ENCODE data around the gene OGFOD1.

Gene OGFOD1

DNA sequence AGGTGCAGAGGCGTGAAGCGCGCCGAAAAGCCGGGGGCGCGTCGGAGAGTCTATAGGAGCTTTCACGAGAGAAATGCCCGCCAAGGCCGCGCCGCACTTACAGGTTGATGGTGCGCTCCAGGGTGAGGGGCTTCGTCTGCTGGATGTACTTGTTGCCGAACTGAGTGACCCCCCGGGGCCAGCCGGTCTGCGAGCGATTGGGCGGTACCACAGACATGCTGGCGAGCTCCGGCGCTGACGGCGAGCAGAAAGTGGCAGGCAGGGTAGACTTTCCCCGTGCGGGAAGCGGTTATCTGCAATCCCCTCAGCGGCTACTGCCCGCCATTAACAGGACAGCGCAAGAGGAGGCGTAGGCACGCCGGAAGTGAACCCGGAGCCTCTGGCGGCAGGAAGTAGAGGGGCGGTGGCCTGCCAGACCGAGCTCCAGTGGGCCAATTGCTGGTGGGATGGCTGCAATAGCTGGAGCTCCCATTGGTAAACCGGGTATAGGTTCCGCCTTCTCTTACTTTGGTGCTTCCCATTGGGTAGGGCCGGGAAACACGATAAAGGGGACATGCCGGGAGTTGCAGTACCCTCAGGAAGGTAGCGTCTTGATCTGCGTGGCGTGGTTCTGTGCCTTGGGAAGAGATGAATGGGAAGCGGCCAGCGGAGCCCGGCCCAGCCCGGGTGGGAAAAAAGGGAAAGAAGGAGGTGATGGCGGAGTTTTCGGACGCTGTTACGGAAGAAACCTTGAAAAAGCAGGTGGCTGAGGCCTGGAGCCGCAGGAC is at the start of gene OGFOD1, which contains the start of gene NUDT21:
Gene OGFOD1, plus strand, starts transcription at position 569 of the 767 bp plus-strand sequence. Its CDS starts 59 bp downstream, at position 628.
Gene NUDT21, minus strand, starts transcription at position 347 of the 767 bp plus-strand sequence. Its CDS starts 130 bp downstream, at position 217.
- DNase-seq (ENCODE audit: low read depth), result peak; percentile 87

DNA sequence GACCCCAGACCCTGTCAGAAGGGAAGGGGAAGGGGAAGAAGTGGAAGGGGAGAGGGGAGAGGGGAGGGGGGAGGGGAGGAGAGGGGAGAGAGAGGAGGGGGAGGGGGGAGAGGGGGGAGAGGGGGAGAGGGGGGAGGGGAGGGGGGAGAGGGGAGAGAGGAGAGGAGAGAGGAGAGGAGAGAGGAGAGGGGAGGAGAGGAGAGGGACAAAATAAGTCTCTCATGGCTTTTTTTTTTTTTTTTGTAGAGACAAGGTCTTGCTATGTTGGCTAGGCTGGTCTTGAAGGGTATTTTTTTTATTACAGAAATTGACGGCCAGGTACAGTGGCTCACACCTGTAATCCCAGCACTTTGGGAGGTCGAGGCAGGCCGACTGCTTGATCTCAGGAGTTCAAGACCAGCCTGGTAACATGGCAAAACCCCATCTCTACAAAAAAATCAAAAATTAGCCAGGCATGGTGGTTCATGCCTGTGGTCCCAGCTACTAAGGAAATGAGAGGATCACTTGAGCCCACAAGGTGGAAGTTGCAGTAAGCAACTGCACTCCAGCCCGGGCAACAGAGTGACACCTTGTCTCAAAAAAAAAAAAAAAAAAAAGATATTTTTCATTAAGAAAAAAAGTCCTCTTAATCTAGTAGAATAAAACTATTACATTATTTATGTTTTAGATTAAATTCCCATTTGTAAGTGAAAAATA is 45.2 kb upstream of the OGFOD1 start:
- DNase-seq (ENCODE audit: low read depth), result no peak

- DNase-seq (ENCODE audit: low read depth), result no peak
Observed at GRCh38 chr16:56408379-56409098, 42.8 kb upstream of the OGFOD1 start.

DNA sequence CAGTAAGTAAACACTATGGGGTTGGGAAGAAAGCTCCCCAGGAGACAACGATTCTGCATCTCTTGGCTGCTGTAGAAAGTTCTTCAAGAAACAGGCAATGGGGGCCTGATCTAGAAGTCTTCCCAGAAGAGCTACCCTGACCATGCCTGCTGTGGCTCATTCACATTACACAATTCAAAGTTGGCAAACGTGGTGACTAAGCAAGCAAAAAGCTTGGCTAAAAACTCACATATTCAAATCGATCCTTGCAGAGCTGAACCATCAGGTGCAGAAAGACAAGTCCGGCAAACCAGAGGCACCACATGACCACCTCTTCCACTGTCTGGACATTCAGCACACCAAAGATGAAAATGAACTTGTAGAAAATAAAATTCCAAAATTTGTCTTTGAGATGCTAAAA is 42.2 kb upstream of the OGFOD1 start:
- DNase-seq (ENCODE audit: low read depth), result no peak

DNA sequence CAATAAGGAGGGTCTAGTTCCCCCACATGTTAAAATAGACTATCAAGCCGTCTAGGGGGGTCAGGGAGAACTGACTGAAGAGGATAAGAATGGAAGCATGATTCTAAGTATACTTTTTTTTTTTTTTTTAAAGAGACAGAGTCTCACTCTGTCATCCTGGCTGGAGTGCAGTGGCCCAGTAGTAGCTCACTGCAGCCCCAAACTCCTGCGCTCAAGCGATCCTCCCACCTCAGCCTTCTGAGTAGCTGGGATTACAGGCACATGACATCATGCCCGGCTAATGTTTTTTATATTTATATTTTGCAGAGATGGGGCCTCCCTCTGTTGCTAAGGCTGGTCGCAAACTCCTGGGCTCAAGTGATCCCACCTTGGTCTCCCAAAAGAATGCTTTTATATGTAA is 40.2 kb upstream of the OGFOD1 start:
- DNase-seq (ENCODE audit: low read depth), result no peak

- no peak for DNase-seq (ENCODE audit: low read depth)
Observed at GRCh38 chr16:56411624-56412023, 39.7 kb upstream of the OGFOD1 start.

DNA sequence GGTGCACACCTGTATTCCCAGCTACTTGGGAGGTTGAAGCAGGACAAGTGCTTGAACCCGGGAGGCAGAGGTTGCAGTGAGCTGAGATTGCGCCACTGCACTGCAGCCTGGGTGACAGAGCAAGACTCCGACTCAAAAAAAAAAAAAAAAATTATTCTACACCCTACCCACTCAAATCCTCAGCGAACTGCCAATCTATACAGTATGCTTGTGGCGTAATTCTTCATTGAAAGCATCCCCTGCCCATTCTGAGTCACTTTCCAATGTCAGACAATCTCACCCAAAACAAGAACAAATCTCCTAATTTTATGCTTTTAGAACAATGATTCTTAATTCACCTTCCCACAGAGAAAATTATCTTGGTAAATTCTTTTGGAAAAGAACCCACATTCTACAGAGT is 38.0 kb upstream of the OGFOD1 start:
- no peak for DNase-seq (ENCODE audit: low read depth)

DNA sequence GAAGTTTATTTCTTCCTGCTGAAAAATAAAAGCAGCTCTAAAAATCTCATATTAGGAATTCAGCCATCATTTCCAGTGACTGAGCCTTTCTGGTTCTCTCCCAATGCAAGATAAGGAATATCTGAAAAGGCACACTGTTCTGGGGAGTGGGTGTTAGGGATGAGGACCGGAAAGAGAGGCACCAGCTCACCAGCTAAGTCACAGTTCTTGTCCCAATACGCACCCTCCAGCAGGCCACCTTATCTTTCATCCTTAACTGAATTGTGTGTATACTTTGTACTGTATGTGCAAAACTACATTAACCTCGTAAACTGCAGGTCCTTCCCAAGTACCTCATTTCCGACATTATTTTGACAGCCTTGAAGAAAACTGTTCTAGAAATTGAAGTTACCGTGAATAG is 37.0 kb upstream of the OGFOD1 start:
- no peak for DNase-seq (ENCODE audit: low read depth)

DNA sequence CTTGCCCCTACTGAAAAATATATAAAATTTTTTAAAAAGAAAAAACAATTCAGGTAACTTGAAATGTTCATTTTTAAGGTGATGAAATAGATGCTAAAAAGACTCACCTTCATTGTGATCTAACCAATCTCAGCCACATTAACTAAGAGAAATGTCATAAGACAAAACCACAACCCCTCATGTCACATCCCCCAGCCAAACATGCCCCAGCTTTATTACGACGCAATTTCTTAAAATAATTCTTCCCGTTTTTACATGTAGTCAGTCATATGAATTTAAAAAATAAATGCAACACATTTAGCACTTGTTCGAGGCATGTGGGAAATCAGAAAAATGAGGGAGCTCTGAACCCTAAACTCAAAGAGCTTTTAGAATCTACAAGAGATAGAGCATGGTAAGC is 35.5 kb upstream of the OGFOD1 start:
- DNase-seq (ENCODE audit: low read depth), result no peak

- DNase-seq (ENCODE audit: low read depth), result no peak
Observed at GRCh38 chr16:56417138-56417537, 34.2 kb upstream of the OGFOD1 start.

DNA sequence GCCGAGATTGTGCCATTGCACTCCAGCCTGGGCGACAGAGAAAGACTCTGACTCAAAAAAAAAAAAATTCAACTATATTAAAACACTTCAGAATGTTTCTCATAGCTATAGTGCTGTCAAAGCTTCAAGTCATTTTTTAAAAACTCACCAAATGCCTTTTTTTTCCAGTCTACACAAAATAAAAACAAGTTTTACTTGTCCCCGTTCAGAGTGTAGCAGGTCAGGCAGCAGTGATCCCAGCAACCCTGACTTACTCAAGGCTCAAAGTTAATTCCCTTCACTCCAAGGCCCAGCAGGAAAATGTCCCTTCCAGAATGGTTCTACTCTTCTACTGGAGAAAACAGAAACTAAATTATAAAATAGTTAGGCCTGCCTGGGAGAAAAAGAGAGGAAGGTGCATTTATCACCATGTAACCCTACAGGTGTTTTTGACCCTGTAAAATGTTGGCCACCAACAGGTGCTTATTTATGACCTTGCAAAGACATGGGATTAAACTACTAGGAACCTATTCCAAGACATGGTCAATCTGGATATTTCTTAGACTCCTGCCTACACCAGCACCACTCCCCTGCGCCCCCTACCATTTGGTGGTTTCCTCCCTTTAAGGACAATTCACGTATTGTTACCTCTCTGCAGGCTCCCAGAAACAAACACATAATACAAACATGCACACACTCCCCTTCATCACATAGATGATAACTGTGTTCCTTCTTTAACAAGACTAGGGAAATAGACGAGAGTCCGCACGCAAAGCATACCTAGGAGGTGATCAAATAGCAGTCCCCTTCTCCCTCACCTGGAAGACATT is 31.4 kb upstream of the OGFOD1 start:
- no peak for DNase-seq (ENCODE audit: low read depth)

DNA sequence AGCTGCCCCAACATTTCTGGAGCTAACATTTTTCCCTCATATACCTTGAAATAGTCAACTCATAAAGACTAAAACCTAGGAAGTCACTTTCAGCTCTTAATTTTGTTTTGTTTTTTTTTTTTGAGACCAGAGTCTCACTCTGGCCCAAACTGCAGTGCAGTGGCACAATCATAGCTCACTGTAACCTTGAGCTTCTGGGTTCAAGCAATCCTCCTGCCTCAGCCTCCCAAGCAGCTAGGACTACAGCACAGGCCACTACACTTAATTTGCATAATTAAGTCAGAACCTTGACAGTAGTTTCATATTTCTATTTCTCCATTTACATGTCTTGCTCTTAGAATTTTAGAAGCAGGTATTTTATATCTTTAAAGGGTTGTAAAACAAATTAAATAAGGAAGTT is 30.7 kb upstream of the OGFOD1 start:
- DNase-seq (ENCODE audit: low read depth), result no peak

DNA sequence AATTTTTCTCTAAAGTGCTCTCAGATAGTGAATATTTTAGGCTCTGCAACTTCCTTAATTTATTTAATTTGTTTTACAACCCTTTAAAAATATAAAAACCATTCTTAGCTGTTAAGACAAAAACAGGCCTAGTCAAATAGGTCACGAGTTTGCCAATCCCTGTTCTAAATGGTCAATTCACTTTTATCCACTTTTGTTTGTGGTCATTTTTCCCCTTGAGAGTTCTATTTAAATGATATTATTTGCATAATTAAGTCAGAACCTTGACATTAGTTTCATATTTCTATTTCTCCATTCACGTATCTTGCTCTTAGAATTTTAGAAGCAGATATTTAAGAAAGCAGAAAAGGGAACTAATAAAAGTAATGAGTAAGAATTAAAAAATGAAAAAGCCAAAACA is 30.0 kb upstream of the OGFOD1 start:
- no peak for DNase-seq (ENCODE audit: low read depth)

DNA sequence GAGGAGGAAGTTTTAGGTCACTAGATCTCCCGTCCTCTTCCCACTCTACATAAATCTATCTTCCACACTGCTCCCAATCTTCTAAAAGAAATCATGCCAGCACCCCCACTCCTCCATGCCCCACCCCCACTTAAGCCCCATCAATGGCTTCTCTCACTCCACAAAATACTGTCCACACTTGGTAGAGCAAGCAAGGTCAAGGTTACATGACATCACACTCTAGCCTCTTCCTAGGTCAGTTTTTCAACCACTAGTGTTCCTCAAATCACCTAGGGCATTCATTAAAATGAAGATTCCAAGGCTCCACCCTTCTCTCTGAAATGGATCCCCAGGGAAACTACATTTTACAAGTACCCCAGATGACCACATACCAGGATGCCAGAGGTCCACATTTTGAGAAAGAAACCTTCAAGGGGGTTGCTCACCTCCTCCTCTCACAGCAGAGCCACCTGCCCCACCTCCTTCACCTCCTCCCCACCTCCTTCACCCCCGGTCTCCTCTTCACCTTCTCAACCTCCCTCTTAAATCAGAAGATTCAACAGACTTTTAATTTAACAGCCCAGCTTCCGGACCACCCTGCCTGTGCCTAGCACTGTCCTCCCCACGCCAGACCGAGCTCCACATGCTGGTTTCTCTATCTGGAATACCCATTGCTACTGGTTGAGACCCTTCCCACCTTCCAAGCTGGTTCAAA is 29.2 kb upstream of the OGFOD1 start:
- DNase-seq (ENCODE audit: low read depth), result no peak

- DNase-seq (ENCODE audit: low read depth), result no peak
Observed at GRCh38 chr16:56422896-56423441, 28.4 kb upstream of the OGFOD1 start.

DNA sequence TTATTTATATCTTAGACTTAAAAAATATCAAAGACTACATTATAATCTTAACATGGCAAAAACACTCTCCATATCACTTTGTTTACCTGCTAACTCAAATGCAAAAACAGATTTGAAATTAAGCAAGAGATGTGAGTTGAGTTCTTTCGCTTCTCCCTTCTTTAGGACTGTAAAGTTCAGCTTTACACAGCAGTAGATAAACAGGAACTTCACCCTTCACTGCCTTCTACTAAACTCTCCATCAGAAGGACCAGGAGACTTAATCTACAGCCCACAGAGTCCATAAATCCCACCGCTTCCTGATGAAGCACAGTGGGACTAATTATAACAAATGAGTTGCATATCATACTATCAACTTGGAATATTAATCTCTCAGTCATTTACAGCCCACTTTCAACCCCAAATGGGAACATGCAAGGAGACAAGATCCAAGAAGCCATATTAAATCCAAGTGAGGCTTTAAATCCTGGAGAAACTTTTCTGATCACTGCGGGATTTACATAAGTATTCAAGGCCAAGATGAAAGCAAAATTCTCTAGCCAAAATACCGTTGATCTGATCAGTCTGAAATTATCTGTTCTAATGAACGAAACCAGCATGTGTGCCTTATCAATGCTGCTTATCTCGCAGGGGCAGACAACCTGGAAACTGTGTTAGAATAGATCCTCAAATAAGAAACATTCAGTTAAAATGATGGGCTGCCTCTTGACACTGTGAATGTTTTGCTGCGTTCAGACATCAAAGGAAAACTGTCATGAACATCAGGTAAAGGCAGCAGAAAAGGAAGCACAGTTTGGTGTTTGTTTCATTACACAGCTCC is 27.6 kb upstream of the OGFOD1 start:
- DNase-seq (ENCODE audit: low read depth), result no peak

DNA sequence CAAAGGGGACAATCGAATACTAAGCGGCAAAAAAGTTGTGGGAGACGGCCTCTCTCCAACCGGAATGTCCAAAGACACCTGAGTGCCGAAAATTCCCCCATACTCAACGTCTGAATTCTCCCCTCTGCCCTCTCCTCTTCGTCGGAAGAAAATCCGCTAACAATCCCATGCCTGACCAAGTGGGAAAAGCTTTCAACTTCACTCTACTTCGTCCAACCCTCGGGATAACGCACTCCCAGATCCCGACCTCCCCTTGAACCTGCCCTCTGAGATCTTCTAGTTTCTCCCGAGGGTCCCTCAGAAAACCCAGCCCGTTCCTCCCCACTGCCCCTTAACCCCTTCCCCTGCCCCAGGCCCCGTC is 27.0 kb upstream of the OGFOD1 start:
- DNase-seq (ENCODE audit: low read depth), result no peak

DNA sequence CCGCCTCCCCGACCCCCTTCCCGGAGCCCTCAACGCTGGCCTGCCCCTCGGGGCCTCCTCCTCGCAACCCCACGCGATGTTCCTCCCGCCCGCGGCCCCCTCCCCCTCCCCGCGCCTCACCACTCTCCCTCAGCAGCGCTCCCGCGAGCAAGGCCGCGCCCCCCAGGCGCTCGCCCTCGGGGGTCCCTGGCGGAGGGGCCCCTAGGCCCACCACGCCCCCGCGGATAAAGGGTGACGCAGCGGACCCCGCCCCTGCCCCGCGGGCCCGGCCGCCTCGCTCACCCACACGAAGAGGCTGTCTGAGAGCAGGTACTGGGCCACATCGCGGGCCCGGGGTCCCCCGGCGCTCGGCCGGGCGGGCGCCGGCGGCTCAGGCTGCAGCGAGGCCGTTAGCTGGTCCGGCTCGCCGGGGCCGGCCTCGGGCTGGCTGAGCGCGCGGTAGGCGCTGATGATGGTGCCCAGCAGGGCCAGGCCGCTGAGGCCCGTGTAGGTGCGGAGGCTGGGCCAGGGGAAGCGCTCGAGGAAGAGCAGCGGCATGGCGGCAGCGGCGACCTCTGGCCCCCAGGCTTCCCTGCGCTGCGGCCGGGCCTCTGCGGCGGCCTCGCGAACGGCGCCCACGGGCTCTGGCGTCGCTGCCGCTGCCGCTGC is 26.4 kb upstream of the OGFOD1 start:
- no peak for DNase-seq (ENCODE audit: low read depth)

GRCh38 chr16:56425439-56425832 is 25.9 kb upstream of the OGFOD1 start, which contains the start of gene AMFR:
TSS of gene AMFR (minus strand) at chr16:56425545. CDS start at chr16:56425327, 218 bp downstream.
- peak; percentile 23 for DNase-seq (ENCODE audit: low read depth)

DNA sequence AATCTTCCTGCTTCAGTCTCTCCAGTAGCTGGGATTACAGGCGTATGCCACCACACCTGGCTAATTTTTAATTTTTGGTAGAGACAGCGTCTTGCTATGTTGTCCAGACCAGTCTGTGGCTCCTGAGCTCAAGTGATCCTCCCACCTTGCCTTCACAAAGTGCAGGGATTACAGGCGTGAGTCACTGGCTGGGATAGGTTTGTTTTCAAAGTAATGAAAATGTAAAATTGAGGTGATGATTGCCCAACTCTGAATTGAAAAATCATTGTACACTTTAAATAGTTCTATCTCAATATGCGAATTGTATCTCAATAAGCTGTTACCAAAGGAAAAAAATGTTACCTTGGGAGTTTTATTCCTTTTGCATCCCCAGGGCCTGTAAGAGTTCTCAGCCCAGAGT is 24.8 kb upstream of the OGFOD1 start:
- DNase-seq (ENCODE audit: low read depth), result no peak

Data from stimulated activated CD8-positive, alpha-beta memory T cell treated with anti-CD3 and anti-CD28 coated beads, Interleukin-12 subunit alpha, Interleukin-12 subunit beta, amount 100 ng/mL, for 1 hour (primary cell).